Body of pancreas (tissue), 4 donors: ENCODE data around the gene LNPEP. TPM values are rescaled to one million over a fixed set of nuclear protein-coding genes. Genes with fewer than 3 reads are reported as not detected.

Source experiments
- ATAC-seq: fragments of 150-250 bp; one replicate; pipeline ENCODE4 v1.9.1; 2016
- DNase-seq, 4 donors: peaks; one replicate each; pipeline ENCODE4 v3.0.0-alpha.2; 2019
- H3K27ac ChIP-seq, 4 donors: fragments of 200-600 bp; sonication (generic); 1 replicate in 3 of 4; 2 replicates in 1 of 4; pipeline versions ENCODE4 v1.5.1 to v1.6.1; 2016 to 2019; ENCODE audit warnings: mild to moderate bottlenecking in 1 of 4, mixed read lengths in 1 of 4, moderate library complexity in 1 of 4
- H3K27me3 ChIP-seq, 2 donors: fragments of 200-600 bp; sonication (generic); one replicate each; pipeline ENCODE4 v1.6.0; 2016; ENCODE audit warnings: mild to moderate bottlenecking in 1 of 2
- H3K36me3 ChIP-seq, 2 donors: fragments of 200-600 bp; sonication (generic); replicated peaks in 1 of 2; 2 replicates each; pipeline ENCODE4 v1.5.1; 2016; ENCODE audit warnings: low read depth in 2 of 2; ENCODE audit not compliant: insufficient read depth in 1 of 2
- H3K4me1 ChIP-seq: fragments of 200-600 bp; sonication (generic); one replicate; pipeline ENCODE4 v1.6.0; 2016
- H3K4me3 ChIP-seq, 2 donors: fragments of 200-600 bp; sonication (generic); 1 replicate in 1 of 2; 2 replicates in 1 of 2; pipeline ENCODE4 v1.5.1; 2016 to 2019
- H3K9me3 ChIP-seq, 3 donors: fragments of 200-600 bp; sonication (generic); 1 replicate in 2 of 3; 2 replicates in 1 of 3; pipeline ENCODE4 v1.5.1; 2016
- POLR2A ChIP-seq, 3 donors: fragments of 450-650 bp; IDR thresholded peaks; one replicate each; pipeline ENCODE4 v1.6.1; 2016; ENCODE audit warnings: antibody characterized with exemption in 3 of 3, mild to moderate bottlenecking in 2 of 3
- WGBS, 2 donors: methylation state at CpG; one replicate each; pipeline ENCODE4 v1.1.5; 2017; 5-methylcytosine and 5-hydroxymethylcytosine counted together
- intact Hi-C: fragments of 100-400 bp; cut with DNase I; formaldehyde crosslinking; loops from one replicate; pipeline ENCODE4 v1.15.1; 2023
- total RNA-seq, 2 donors: library from RNA; depleted of rRNA; stranded (reverse); fragments of >200 nt; gene quantifications; one replicate each; pipeline ENCODE4 v1.1.0, GENCODE V29; 2016
- TF ChIP-seq, protein P1 (sequence below), 7 experiments: fragments of 450-650 bp in 4 of 7; fragments of 200-600 bp in 3 of 7; sonication (generic) in 3 of 7; IDR thresholded peaks; one replicate each; pipeline ENCODE4 v1.5.1; 2016 to 2019; ENCODE audit warnings: antibody characterized with exemption in 7 of 7

LNPEP gene
- total RNA-seq, 2 donors from 2014 or later = 16.8 to 22.1 TPM

GRCh38 chr5:96968074-96968473 is 32.2 kb downstream of the LNPEP start:
- H3K4me1 ChIP-seq = peaks cover 24% of the 10 kb centered on the region
- intact Hi-C loops = no loop called here
- no peak overlapping the region for H3K27ac ChIP-seq
- DNase-seq = no peak
- no peak overlapping the region for H3K4me3 ChIP-seq
- H3K36me3 ChIP-seq = no peaks in the 10 kb centered on the region
- 12 to 18% methylated on average over 1 of the region's 1 CpG for WGBS, 2 donors
- ATAC-seq = no peak
- no peaks in the 10 kb centered on the region for H3K9me3 ChIP-seq
- TF ChIP-seq POLR2A (IDR thresholded peaks at IDR 0.05) = no peak
- TF ChIP-seq, protein P1, sequence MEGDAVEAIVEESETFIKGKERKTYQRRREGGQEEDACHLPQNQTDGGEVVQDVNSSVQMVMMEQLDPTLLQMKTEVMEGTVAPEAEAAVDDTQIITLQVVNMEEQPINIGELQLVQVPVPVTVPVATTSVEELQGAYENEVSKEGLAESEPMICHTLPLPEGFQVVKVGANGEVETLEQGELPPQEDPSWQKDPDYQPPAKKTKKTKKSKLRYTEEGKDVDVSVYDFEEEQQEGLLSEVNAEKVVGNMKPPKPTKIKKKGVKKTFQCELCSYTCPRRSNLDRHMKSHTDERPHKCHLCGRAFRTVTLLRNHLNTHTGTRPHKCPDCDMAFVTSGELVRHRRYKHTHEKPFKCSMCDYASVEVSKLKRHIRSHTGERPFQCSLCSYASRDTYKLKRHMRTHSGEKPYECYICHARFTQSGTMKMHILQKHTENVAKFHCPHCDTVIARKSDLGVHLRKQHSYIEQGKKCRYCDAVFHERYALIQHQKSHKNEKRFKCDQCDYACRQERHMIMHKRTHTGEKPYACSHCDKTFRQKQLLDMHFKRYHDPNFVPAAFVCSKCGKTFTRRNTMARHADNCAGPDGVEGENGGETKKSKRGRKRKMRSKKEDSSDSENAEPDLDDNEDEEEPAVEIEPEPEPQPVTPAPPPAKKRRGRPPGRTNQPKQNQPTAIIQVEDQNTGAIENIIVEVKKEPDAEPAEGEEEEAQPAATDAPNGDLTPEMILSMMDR (IDR thresholded peaks at IDR 0.05) = no peak
- no peaks in the 10 kb centered on the region for H3K27me3 ChIP-seq

GRCh38 chr5:96968614-96969013 is 32.7 kb downstream of the LNPEP start:
- no peaks in the 10 kb centered on the region for H3K36me3 ChIP-seq
- no peaks in the 10 kb centered on the region for H3K9me3 ChIP-seq
- ATAC-seq (no peak), DNase-seq (no peak)
- H3K4me3 ChIP-seq = no peak overlapping the region
- H3K27me3 ChIP-seq = no peaks in the 10 kb centered on the region
- intact Hi-C loops = no loop called here
- no peak overlapping the region for H3K27ac ChIP-seq
- peaks cover 20% of the 10 kb centered on the region for H3K4me1 ChIP-seq
- WGBS, 2 donors = 65 to 68% methylated on average over 2 of the region's 2 CpGs
- TF ChIP-seq, protein P1 (IDR thresholded peaks at IDR 0.05) = no peak
- no peak for TF ChIP-seq POLR2A (IDR thresholded peaks at IDR 0.05)

- H3K27me3 ChIP-seq = no peaks in the 10 kb centered on the region
- 64% methylated on average over 2 of the region's 2 CpGs for WGBS, 2 donors
- H3K4me3 ChIP-seq = no peak overlapping the region
- TF ChIP-seq, protein P1 (IDR thresholded peaks at IDR 0.05) = no peak
- no peak for TF ChIP-seq POLR2A (IDR thresholded peaks at IDR 0.05)
- no peaks in the 10 kb centered on the region for H3K9me3 ChIP-seq
- H3K27ac ChIP-seq = no peak overlapping the region
- ATAC-seq (no peak), DNase-seq (no peak)
- peaks cover 20% of the 10 kb centered on the region for H3K4me1 ChIP-seq
- H3K36me3 ChIP-seq = no peaks in the 10 kb centered on the region
- intact Hi-C loops = no loop called here
These were observed 33.5 kb downstream of the LNPEP start for GRCh38 chr5:96969366-96969765.

DNA sequence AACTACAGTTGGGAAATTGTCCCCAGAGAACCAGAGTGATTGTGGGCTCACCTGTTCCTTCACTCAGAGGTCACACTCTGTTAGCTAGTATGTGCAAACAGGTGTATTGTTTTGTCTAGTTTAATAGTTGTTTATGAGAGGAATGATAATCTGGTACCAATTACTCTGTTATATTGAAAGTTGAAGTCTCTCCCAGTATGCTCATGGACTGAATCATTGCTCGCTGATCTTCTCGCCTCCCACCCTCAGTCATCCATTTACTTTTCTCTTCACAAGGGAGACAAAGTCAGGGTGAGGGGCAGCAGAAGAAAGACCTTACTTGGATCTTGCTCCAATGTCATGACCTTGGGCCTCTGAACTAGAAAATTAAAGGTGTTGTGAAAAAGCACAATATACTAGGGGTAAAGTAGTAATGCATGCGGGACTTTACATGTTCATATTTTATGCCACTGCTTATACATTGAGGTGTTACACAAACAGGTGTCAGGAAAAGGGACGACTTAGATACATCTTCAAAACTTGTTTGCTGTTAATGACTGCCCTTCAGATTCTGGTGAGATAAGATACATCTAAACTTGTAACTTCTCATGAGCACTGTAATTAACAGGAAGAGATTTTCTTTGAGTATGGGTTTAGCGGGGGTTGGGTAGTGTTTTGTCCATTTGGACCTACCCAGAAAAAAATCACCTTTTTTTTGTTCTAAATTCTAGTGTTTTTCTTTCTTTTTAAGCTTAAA is 36.9 kb downstream of the LNPEP start:
- no peaks in the 10 kb centered on the region for H3K9me3 ChIP-seq
- H3K4me3 ChIP-seq = no peak overlapping the region
- no peak overlapping the region for H3K27ac ChIP-seq
- WGBS, 2 donors = 87 to 88% methylated on average over 5 of the region's 5 CpGs
- DNase-seq (no peak), ATAC-seq (no peak)
- intact Hi-C loops = no loop called here
- no peaks in the 10 kb centered on the region for H3K27me3 ChIP-seq
- TF ChIP-seq, protein P1 (IDR thresholded peaks at IDR 0.05) = no peak
- TF ChIP-seq POLR2A (IDR thresholded peaks at IDR 0.05) = no peak
- peaks cover 15% of the 10 kb centered on the region for H3K4me1 ChIP-seq
- H3K36me3 ChIP-seq = no peaks in the 10 kb centered on the region
